Renal cortical epithelial cell (primary cell): Measurements from ENCODE around the gene IL32. TPM values are rescaled to one million over a fixed set of nuclear protein-coding genes. Genes with fewer than 3 reads are reported as not detected.
A peak's percentile ranks its signal among the peaks of the same experiment; 100 is the strongest.

Experiments used
- DNase-seq: peaks from one replicate; pipeline ENCODE4 v3.0.0-alpha.2; 2011; ENCODE audit warnings: low read depth
- total RNA-seq: library from RNA; depleted of rRNA; stranded (reverse); fragments of >200 nt; gene quantifications from 2 replicates; pipeline ENCODE4 v1.2.3, GENCODE V29; 2014

IL32 gene
- total RNA-seq, 1 donor from 2014 or later = 261 TPM

DNA sequence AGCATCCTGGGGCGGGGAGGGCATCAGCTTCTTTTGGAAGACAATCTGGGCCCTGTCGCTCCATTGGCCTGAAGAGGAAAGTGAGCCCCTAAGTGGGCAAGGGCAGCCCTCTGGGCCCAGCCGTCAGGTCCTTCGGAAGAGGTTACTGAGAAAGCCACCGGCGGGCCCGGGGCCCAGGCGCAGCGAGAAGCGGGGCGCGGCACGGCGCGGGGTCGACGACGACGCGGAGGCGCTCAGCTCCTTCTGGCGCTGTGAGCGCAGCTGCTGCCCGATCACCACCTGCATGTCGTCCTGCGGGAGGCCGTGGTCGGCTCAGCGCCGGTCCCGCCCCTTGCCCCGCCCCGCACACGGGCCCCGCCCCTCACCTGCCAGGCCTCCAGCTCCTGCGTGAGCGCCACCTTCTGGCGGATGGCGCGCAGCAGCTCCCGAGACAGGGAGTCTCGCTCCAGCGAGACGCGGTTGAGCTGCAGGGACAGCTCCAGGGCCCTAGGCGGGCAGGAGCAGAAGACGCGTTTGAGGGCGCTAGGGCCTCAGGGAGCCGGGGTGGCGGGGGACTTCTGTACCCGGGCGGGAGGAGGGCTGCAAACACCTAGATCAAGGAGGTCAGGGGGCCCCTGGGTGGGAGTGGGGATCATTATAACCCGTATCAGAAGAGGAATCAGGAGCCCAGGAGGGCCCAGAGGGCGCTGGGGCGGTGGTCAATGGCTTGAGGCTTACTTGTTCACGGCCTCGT is 37.3 kb upstream of the IL32 start:
- DNase-seq = peak; percentile 52

DNA sequence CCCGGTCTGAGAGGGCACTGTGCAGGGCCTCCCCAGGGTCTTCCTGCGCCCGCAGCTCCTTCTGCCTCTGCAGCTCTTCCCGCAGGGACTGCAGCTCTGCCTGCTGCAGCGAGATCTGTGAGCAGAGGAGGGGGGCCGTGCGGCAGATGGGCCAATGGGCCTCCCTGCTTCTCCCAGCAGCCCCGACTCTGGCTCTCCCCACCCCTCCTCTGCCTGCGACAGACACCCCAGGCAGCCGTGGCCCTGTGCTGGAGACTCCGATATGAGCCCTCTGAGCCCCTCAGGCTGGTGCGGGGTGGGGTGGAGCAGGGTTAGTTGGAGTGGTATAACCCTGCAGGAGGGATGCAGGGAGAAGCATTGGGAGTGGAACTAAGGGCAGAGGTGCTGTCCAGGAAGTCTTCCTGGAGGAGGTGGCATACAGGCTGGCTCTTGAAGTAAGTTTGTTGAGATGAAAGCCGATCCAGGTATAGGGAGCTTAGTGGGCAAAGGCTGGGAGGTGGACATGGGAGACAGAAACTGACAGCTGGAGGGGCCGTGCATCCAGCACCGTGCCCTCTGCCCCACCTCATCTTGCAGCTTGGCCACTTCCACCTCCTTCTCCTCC is 36.6 kb upstream of the IL32 start:
- no peak for DNase-seq

DNA sequence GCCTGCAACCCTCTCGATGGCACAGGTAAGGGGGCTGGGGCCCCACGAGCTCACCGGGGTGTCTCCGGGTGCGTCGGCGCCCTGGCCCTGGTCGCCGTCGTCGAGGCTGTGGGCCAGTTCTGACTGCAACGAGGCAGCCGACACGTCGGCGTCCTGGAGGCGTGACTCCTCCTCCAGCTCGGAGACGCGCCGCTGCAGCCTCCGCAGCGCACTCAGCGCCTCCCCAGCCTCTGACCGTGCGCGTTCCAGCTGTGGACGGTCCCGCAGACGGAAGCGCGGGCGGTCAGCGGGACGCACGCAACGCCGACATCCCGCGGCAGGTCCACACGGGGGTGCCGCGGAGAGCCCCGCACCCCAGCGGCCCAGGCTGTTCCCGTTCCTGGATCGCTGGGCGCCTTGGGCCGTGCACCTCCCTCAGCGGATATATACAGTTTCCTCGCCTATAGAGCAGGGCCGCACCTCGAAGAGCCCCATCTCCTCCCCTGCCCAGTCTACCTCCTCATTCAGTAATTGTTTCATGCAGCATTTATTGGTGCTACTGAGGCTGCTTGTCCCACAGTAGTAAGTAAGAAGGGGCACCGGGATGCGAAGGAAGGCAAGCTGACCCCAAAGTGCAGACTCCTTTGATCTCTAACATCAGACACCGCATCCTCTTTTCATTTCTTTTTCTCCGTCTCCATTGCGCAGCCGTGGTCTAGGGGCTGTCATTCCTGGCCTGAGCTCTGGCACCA is 35.8 kb upstream of the IL32 start:
- DNase-seq = no peak

DNA sequence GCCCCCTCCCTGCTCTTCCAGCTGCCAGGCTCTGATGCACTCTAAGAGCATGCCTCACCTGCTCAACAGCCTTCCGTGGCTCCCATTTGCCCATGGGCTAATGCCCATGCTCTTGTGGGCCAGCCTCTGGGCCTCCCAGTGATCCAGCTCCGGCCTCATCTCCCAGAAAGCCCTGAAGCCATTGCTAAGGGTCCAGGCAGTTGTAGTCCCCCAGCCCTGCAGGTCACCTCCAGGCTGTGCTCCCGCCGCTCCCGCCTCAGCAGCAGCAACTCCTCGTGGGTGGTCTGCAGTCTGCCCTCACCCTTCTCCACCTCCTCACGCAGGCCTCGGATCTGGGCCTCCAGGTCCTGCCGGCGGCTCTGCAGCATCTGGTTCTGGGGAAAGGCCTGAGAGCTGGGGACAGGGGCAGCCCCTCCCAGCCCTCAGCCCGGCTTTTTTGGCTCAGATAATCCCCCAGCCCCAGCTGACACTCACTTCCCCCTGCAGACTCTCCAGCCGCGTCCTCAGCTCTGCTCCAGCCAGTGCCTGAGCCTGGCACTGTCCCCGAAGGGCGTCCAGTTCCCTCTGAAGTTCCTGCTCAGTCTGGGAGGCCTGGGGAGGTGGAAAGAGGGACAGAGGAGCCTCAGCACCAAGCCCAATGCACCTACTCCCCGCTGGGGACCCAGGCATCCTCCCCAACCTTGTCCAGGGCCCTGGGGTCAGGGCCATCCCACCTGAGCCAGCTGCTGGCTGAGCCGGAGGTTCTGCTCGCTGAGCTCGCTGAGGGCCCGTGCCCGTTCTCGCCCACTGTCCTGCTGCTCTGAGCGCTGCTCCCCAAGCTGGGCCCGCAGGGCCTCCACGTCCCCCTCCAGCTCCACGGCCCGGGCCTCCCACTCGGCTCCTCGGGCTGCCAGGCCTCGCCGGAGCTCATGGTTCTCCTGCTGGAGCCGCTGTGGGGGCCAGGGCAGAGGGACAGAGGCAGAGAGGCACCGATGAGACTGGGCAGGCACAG is 34.9 kb upstream of the IL32 start:
- no peak for DNase-seq

DNA sequence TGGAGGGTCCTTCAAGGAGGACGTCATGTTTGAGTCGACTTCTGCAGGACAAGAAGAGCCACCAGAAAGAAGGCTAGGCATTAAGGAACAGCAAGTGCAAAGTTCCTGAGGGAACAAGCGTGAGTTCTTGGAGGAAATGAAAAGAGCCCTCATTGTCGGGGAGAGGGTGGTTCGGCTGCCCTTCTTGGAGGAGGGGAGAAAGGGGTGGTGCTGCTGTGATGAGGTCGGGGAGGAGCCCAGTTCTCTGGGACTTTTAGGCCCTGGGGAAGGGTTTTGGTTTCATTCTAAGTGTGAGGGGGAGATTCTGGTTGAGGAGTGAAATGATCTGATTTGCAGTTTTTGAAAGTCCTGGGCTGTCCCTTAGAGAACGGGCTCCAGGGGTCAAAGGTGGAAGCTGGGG is 32.8 kb upstream of the IL32 start:
- no peak for DNase-seq

DNA sequence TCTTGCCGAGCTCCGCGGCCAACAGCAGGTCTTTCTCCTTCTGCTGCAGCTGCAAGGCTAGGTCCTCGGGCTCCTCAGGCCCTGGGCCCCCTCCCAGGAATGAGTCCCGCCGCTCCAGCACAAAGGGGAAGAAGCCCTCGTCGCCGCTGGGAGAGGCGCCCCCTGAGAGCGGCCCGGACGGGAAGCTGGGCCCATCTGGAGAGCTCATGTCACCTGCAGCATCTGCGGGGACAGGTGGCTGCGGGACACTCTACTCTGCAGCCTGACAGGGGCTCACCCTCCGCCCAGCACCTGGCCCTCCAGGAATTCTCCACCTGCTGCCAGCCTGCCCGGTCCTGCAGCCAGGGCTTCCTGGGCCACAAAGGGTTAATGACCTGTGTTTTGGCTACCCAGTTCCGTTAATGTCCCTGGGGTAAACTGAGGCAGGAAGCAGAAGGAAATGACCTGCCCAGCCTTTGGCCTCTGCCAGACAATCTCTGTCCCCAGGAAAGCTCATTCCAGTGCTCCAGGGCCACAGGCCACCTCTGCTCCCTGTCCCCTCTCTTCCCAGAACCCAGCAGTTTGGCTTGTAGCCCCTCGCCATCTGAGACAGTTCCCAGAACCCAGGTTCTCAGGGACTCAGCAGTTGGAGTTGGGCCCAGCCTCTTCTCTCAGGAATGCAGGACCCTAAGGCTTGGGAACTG is 30.0 kb upstream of the IL32 start:
- no peak for DNase-seq

DNA sequence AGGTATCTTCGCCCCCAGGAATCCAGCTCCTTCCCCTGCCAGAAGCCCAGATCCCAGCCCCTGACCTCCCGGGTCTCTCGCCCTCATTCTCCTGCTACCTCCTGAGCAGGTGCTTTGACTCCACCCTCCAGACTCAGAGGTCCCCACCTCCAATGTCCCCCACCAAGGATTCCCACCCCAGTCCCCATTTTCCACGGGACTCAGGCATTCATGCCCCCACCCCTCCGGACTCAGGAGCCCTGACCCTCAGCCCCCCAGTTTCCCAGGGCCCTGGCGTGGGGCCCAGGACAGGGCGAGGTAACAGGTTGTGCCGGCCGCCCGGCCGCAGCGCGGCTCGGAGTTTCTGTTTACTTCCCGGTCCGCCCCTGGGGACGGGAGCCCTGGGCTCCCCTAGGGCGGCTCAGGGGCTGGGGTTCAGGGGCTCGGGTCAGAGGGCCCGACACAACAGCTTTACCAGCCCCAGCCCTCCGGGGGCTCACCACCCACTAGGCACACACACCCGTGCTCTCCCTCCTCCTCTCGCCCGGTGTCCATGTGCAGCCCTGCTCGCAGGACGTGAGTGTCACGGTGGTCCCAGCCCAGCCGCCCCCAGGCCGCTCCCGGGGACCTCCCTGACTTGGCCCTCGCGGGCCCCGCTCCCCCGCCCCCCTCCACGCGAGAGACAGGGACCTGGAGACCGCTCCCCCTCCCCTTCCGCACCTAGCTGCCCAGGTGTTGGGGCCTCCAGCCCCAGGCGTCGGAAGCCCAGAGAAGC is 29.3 kb upstream of the IL32 start:
- no peak for DNase-seq

DNA sequence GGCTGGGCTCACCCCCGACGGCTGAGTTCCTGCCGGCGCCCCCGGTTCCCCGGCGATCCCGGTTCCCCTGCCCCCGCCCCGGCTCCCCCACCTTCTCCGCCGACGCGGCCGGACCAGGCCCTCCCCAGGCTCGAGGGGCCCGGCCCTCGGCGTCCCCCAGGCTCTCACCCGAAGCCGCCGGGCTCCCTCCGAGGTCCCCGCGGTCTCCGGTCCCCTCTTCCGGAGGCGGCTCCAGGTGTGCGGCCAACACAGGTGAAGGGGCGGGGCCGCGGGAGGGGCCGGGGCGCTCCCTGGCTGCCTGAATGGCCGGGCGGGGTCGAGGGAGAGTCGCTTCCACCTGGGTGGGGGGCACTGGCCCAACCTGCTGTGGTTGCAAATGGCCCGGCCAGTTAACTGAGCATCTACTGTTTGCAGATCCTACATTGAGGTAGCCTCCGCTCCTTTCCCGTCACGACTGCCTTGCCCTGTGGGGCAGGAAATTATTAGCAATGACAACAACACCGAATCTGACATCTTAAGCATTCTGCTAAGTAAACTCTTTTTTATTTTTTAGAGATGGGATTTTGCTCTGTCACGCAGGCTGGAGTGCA is 28.6 kb upstream of the IL32 start, which contains the start of gene BICDL2:
Gene BICDL2, minus strand, starts transcription at position 219 of the 590 bp plus-strand sequence. CDS start 1,448 bp downstream, outside the sequence.
- DNase-seq = no peak

DNA sequence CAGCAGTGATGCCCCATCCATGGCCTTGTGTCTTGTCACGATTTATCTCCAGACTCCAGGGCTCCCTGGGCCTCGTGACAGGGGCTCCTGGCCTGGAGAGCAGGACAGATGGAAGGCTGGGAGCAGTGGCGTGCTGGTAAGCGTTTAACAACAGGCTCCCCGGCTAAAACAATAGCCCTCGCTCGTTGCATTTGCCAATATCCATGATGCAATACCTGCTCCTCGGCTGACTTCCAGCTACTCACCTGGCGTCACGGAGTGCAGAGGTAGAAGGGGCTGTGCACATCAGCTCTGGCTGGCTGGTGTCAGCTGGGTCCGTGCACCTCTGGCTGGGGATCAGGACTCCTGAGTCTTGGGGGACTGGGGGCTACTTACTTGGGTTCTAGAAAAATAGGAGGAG is 27.2 kb upstream of the IL32 start:
- no peak for DNase-seq

DNA sequence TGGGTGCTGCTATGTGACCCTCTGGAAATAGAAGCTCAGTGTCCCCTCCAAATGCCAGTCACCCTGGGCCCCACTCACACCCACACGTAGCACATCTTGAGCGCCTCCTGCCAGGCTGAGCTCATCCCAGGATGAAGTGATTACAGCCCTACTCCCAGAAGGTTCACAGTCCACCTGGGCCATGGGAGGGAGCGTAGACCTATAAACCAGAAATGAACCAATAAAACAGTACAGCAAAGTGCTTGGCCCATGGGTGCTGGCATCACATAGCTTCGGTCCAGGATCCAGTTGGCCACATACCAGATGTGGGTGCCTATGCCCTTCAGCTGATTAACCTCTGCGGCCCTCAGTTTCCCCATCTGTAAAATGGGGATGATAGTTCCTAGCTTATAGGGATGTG is 26.5 kb upstream of the IL32 start:
- no peak for DNase-seq

DNA sequence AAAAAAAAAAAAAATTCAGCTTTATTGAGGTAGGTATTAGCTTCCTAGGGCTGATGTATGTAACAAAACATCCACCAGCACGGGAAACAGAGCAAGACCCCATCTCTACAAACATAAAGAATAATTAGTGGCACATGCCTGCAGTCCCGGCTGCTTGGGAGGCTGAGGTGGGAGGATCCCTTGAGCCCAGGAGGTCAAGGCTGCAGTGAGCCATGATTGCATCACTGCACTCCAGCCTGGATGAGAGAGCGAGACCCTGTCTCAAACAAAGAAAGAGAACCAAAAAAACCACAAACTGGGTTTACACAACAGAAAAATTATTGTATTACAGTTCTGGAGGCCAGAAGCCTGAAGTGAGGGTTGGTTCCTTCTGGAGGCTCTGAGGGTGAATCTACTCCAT is 23.1 kb upstream of the IL32 start:
- DNase-seq = no peak

DNA sequence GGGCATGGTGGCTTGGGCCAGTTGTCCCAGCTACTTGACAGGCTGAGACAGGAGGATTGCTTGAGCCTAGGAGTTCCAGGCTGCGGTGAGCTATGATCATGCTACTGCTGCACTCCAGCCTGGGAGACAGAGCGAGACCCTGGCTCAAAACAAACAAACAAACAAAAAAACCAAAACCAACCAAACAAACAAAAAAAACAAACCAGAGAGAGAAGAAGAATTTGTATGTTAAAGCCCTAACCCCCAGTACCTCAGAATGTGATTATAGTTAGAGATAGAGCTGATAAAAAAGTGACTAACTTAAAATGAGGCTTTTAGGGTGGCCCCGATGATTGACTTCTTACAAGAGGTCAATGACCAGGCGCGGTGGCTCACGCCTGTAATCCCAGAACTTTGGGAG is 20.7 kb upstream of the IL32 start:
- no peak for DNase-seq

DNA sequence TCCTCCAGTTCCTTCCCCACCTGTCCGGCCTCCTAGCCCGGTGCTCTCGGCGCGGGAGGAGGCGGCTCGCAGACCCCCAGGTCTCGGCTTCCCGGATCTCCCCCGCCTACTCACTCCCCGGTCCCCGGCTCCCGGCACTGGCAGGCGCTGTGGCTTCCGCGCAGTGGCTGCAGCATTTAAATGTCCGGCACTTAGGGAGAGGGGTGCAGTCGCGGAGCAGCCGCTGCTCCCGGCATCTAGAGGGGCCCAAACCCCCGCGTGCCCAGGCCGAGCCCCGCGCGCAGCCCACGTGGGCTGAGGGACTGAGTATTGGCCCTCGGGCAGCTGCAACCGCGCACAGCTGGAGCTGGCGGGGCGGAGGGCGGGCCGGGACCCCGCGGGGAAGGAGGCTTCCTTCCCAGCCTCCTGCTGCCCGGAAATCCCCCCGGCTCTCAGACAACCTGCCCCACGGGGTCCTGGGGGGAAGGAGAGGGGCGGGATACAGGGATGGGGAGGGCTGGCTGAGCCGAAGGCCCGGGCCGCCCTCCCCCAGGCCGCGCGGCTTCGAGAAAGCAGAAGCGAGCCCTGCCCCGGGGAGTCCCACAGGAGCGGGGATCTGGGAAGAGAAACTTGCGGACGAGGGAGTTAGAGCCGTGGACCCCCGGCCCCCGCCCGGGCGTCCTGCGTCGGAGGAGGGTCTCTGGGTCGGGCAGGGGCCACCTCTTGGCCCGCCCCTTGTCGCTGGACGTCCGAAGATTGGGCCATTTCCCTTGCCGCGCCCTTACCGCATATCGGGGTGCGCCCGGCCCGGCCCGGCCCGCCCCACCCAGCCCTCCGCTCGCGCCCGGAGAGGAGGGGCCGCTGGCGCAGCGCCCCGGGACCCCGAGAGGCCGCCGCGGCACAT is 19.4 kb upstream of the IL32 start, which contains the start of gene MMP25:
Gene MMP25, plus strand, starts transcription at position 804 of the 883 bp plus-strand sequence. CDS start 357 bp downstream, outside the sequence.
- no peak for DNase-seq

DNA sequence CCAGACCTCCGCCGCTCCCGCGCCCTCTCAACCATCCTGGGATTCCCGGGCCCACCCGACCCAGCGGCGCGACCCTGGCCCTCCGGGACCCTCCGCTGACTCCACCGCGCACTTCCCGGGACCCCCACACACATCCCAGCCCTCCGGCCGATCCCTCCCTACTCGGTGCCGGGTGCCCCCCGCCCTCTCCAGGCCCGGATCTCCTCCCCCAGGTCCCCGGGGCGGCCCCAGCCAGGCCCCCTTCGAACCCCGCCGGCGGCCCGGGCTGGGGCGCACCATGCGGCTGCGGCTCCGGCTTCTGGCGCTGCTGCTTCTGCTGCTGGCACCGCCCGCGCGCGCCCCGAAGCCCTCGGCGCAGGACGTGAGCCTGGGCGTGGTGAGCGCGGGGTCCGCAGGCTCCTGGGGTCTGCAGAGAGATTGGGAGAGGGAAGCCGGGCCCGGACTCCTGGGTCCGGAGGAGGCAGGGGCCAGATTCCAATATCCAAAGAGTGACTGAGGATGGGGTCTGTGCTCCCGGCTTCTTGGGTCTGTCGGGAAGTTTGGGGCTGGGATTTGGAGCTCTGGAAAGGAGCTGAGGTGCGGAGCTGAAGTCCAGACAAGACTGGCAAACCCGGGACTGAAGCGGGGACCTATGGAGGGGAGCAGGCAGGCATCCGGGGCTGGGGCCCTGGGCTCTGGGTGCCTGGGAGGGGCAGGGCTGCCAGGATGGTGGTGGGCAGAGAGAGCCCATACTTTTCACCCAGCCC is 18.6 kb upstream of the IL32 start:
- no peak for DNase-seq

DNA sequence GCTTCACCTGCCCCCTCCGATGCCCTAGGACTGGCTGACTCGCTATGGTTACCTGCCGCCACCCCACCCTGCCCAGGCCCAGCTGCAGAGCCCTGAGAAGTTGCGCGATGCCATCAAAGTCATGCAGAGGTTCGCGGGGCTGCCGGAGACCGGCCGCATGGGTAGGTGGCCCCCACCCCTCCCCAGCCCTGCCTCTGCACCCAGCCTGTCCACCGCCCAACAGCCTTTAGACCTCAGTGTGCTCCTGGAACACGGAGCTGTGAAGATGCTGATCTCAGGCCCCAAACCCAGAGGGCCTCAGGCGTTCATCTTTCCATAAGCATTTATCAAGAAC is 18.1 kb upstream of the IL32 start:
- no peak for DNase-seq

DNA sequence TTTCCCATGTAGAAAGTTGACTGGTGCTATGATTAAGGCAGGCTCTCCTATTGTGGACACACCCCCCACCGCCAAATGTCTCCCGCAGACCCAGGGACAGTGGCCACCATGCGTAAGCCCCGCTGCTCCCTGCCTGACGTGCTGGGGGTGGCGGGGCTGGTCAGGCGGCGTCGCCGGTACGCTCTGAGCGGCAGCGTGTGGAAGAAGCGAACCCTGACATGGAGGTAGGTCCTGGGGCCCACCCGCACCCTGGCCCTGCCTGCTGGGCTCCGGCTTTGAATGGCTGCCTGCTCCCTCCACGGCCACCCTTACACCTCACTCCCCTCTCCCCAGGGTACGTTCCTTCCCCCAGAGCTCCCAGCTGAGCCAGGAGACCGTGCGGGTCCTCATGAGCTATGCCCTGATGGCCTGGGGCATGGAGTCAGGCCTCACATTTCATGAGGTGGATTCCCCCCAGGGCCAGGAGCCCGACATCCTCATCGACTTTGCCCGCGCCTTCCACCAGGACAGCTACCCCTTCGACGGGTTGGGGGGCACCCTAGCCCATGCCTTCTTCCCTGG is 15.4 kb upstream of the IL32 start:
- no peak for DNase-seq

DNA sequence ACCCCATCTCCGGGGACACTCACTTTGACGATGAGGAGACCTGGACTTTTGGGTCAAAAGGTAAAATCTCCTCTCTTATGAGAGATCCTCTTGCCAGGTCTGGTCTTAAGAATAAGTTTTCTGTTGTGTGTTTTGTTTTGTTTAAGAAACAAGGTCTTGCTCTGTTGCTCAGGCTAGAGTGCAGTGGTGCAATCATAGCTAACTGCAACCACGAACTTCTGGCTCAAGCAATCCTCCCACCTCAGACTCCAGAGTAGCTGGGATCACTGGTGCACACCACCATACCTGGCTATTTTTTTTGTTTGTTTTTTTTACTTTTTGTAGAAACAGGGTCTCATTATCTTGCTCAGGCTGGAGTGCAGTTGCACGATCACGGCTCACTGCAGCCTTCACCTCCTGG is 15.0 kb upstream of the IL32 start:
- DNase-seq = no peak

DNA sequence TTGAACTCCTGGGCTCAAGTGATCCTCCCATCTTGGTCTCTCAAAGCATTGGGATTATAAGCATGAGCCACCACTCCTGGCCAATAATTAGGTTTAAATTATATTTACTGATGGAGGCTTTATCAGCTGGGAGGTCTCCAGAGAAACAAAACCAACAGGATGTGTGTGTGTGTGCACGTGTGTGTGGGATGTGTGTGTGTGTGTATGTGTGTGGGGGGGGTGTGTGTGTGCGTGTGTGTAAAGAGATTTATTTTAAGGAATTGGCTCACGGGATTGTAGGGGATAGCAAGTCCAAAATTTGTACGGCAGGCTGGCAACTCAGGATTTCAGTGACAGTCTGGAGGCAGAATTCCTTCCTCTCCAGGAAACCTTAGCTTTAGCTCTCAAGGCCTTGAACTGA is 14.4 kb upstream of the IL32 start:
- no peak for DNase-seq
